AG10803 (cell line): ENCODE measurements around the gene SDE2.
A peak's percentile ranks its signal among the peaks of the same experiment; 100 is the strongest.
"Not testable (repeated sequence)": the region's sequence is repeated elsewhere in the genome, so short reads cannot be mapped to it uniquely, and the experiment has no call there.

Experiments used
- DNase-seq: peaks from one replicate; pipeline ENCODE4 v3.0.0; 2010; ENCODE audit warnings: low read depth
- H3K4me3 ChIP-seq: 2 replicates; pipeline ENCODE4 v1.5.1; 2011; ENCODE audit warnings: mild to moderate bottlenecking, low read length, control low read depth
- TF ChIP-seq, protein P1 (sequence below): conservative IDR thresholded peaks from 2 replicates; pipeline ENCODE4 v1.5.1; 2011; ENCODE audit warnings: mild to moderate bottlenecking, low read length, control low read depth, inconsistent platforms

SDE2 gene

DNA sequence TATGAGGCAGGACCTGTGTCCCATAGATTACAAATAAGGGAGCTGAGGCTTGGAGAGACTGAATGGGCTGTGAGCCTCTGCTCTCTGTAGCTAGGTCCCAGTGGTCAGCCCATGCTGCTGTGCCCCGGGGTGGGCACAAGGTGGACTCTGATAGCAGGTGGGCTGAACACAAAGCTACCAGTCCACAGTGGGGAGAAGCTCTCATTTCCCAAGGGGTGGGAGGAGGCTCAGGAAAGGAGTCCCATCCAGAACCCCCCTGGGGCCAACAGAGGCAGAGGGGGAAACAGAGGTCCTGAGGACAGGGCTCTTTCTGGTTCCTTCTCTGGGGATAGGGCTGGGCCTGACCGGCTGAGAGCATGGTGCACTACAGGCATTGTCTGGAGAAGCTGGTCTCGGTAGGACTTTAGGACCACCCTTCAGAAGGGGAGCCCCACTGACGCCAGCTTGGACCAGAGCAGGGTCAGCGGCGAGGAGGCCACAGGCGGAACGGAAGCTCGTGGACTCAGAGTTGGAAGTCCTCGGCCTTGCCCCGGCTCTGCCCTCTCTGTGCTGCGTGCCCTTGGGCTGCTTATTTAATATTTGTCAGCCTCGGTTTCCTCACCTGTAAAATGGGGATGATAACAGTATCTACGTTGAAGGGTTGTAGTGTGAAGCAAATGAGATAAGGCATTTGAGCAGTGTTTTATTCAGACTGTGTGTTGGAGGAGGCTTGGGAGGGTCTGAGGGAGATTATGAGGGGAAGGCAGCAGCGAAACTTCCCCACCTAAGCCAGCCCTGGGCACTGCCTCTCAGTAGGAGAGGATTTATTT, 26.6 kb downstream of the SDE2 start:
- H3K4me3 ChIP-seq, result no peak overlapping the region
- DNase-seq, result no peak
- TF ChIP-seq, protein P1, sequence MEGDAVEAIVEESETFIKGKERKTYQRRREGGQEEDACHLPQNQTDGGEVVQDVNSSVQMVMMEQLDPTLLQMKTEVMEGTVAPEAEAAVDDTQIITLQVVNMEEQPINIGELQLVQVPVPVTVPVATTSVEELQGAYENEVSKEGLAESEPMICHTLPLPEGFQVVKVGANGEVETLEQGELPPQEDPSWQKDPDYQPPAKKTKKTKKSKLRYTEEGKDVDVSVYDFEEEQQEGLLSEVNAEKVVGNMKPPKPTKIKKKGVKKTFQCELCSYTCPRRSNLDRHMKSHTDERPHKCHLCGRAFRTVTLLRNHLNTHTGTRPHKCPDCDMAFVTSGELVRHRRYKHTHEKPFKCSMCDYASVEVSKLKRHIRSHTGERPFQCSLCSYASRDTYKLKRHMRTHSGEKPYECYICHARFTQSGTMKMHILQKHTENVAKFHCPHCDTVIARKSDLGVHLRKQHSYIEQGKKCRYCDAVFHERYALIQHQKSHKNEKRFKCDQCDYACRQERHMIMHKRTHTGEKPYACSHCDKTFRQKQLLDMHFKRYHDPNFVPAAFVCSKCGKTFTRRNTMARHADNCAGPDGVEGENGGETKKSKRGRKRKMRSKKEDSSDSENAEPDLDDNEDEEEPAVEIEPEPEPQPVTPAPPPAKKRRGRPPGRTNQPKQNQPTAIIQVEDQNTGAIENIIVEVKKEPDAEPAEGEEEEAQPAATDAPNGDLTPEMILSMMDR, result no peak

DNA sequence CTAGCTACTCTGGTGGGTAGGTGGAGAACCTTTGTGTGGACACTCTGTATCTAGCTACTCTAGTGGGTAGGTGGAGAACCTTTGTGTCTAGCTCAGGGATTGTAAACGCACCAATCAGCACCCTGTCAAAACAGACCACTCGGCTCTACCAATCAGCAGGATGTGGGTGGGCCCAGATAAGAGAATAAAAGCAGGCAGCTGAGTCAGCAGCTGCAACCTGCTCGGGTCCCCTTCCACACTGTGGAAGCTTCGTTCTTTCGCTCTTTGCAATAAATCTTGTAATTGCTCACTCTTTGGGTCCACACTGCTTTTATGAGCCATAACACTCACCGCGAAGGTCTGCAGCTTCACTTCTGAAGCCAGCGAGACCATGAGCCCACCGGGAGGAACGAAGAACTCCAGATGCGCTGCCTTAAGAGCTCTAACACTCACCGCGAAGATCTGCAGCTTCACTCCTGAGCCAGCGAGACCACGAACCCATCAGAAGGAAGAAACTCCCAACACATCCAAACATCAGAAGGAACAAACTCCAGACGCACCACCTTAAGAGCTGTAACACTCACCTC, 28.5 kb downstream of the SDE2 start:
- H3K4me3 ChIP-seq, DNase-seq: not testable (repeated sequence)

GRCh38 chr1:225969751-225970150, 29.4 kb downstream of the SDE2 start:
- DNase-seq, H3K4me3 ChIP-seq: not testable (repeated sequence)

- DNase-seq, result no peak
- TF ChIP-seq, protein P1, result no peak
- H3K4me3 ChIP-seq, result no peak overlapping the region
Measured at GRCh38 chr1:225965231-225965630, 33.9 kb downstream of the SDE2 start.

DNA sequence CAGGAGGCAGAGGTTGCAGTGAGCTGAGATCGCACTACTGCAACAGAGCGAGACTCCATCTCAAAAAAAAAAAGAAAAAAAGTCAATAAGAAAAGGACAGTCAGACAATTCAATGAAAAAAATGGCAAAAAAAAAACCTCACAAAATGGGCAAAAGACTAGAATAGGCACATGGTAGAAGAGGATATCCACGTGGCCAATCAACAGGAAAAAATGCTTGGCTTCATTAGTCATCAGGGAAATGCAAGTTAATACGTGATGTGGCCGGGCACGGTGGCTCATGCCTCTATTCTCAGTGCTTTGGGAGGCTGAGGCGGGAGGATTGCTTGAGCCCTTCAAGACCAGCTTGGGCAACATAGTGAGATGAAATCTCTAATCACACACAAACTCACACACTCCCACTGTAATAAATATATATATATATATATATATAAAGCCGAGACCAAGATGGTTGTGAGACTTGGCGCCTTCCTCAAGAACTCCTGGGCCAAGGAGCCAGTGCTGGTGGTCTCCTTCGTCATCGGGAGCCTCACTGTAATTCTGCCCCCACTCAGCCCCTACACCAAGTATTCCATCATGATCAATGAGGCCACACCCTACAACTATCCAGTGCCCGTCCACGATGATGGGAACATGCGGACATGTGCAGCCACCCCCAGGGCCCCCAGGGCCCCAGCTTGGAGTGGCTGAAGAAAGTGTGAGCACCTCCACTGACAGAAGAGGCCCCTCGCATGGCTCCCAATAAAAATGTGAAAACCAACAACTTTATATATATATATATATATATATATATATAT, 35.2 kb downstream of the SDE2 start:
- no peak overlapping the region for H3K4me3 ChIP-seq
- DNase-seq, result no peak
- TF ChIP-seq, protein P1, result no peak

DNA sequence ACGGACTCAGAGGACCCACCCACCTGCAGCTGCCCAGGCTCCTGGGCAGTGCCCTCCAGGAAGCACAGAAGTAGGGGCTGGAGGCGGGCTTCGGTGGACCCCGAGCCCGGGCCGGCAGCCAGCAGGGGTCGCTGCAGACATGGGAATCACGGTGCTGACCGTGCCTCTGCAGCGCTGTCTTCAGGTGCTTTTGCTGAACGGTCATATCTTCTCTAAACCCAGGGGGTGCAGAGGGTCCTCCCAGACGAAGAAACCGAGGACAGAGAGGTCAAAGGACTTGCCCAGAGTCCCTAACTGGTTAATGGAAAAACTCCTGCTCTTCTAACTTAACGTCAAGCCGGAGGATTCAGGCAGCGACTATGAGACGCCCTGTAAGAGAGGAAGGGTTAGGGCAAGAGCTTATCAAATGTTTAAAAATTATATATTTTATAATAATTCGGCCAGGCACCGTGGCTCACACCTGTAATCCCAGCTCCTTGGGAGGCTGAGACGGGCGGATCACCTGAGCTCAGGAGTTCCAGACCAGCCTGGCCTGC, 36.6 kb downstream of the SDE2 start:
- DNase-seq, result no peak
- TF ChIP-seq, protein P1, result peak; percentile 36
- H3K4me3 ChIP-seq, result no peak overlapping the region

DNA sequence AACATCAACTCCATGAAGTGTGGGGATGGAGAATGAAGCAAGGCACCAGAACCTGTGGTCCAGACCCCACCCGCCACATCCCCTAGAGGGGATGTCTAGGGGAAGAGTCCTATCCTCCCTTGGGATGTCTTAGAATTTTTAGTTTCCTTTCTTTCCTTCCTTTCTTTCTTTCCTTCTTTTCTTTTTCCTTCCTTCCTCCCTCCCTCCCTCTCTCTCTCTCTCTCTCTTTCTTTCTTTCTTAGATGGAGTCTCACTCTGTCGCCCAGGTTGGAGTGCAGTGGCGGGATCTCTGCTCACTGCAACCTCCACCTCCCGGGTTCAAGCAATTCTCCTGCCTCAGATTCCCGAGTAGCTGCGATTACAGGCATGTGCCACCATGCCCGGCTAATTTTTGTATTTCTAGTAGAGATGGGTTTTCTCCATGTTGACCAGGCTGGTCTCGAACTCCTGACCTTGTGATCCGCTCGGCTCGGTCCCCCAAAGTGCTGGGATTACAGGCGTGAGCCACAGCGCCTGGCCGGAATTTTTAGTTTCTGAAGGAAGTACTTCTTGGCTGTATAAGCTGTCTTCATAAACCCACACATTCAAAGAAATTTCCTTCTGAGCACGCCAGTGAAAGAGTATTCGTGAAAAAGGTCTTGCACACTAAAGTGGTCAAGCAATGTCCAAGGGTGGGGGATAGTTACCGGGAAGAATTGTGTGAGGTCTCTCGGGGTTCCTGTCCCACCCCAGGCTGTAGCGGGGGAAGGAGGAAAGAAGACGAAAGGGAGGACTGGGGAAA, 37.3 kb downstream of the SDE2 start:
- no peak for DNase-seq
- TF ChIP-seq, protein P1, result no peak
- H3K4me3 ChIP-seq, result no peak overlapping the region
